Omental fat pad (tissue), 4 donors: ENCODE results near the gene TMEM260. TPM values are rescaled to one million over a fixed set of nuclear protein-coding genes. Genes with fewer than 3 reads are reported as not detected.

Experiments used
- ATAC-seq: fragments of 150-250 bp; one replicate; pipeline ENCODE4 v1.9.1; 2016; ENCODE audit warnings: mild to moderate bottlenecking, moderate library complexity; ENCODE audit not compliant: low FRiP score
- DNase-seq: peaks from one replicate; pipeline ENCODE4 v3.0.0-alpha.2; 2019; ENCODE audit warnings: low spot score
- CTCF ChIP-seq, 3 donors: fragments of 450-650 bp; IDR thresholded peaks; one replicate each; pipeline ENCODE4 v1.5.1; 2016 to 2017; ENCODE audit warnings: antibody characterized with exemption in 3 of 3, mild to moderate bottlenecking in 3 of 3, moderate library complexity in 2 of 3
- total RNA-seq, 4 donors: library from RNA; depleted of rRNA; stranded (reverse); fragments of >200 nt; gene quantifications; one replicate each; pipeline ENCODE4 v1.1.0, GENCODE V29; 2016

Gene TMEM260
- total RNA-seq, 4 donors from 2014 or later: 13.6 to 25.5 (median 14.7) TPM

- ATAC-seq (no peak), DNase-seq (no peak)
- TF ChIP-seq CTCF (IDR thresholded peaks at IDR 0.05): no peak
Observed at GRCh38 chr14:56580221-56580711, 668 bp downstream of the TMEM260 start.

- ATAC-seq (no peak), DNase-seq (no peak)
- TF ChIP-seq CTCF (IDR thresholded peaks at IDR 0.05): no peak
Observed at GRCh38 chr14:56581041-56581727, 1.6 kb downstream of the TMEM260 start.

DNA sequence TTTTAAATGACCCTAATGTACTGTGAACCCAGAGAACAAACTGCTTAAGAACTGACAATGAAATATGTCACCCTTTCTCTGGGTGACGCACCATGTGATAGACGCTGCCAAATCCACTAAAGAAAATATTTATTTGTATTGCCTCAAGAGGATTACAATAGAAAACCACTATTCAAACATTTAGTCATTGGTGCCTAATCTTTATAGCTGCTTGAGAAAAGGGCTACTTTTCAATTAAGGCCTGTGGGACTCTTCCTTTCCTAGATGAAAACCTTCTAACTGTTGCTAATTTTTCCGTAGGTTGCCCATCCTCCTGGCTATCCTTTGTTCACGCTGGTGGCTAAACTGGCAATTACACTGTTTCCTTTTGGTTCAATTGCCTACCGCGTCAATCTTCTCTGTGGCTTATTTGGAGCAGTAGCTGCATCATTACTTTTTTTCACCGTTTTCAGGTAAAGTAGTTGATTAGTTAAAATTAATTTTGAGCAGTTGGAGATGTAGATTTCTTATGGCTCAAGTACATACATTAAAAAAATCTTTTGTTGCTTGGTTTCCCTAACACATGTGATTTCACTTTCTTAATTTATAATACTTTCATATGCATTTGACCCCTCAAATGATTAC is 6.0 kb downstream of the TMEM260 start:
- TF ChIP-seq CTCF (IDR thresholded peaks at IDR 0.05): no peak
- DNase-seq (no peak), ATAC-seq (no peak)

DNA sequence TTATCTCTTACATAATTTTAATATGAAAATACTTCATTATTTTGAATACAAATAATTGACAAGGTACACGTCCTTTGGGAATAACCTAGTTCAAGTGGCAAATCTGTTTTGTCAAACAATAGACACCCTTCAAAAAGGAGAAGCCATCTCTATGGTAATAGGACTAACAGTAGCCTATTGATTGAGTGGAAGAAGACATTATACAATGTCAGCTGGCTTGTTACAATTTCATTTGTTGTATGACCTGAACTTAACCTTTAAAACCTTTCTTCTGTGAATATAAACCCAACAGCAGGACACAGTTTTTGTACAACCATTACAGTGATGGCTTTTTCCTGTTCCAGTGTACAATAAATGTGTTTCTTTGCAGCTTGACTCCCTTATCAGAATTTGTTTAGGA is 8.1 kb downstream of the TMEM260 start:
- DNase-seq (no peak), ATAC-seq (no peak)
- TF ChIP-seq CTCF (IDR thresholded peaks at IDR 0.05): no peak

- TF ChIP-seq CTCF (IDR thresholded peaks at IDR 0.05): no peak
- ATAC-seq: no peak
- DNase-seq: no peak
Observed at GRCh38 chr14:56590535-56590960, 10.9 kb downstream of the TMEM260 start.

DNA sequence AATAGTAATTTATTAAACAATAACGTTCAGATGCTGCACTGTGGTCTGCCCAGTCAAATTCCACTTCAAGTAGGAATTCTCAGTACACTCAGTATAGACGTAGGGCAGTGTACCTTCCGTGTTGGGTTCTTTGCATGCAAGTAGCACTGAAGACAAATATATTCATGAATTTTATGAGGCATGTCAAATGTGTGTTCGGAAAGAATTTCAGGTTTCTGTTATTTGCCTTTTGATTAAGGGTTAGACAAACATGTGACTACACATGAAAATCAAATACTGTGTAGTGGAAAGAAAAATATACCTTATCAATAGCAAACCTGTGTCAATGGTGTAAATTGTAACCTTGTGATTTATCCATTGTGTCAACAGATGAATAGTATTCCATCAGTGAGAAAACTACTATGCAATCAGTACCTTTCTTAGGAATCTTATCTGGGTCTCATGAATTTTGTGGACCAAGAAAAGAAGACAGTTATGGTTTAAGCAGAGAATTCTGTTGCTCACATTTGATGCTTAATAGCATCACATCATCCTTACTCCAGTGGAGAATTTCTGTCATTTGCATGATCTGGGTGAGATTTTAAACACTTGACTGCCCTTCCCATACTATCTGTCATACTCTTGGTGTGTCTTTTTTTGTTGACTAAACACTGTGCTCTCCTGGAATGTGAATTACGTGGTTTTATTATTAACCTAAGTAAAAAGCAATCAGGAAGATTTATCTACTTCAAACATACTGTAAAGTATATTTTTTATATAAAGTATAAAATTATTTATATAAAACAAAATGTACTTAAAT is 13.3 kb downstream of the TMEM260 start:
- TF ChIP-seq CTCF (IDR thresholded peaks at IDR 0.05): no peak
- DNase-seq (no peak), ATAC-seq (no peak)
